Ovary (tissue), 9 donors: Measurements from ENCODE around the gene CEND1. TPM values are rescaled to one million over a fixed set of nuclear protein-coding genes. Genes with fewer than 3 reads are reported as not detected.

Experiments used
- DNase-seq, 5 donors: peaks; one replicate each; pipeline ENCODE4 v3.0.0-alpha.2; 2019 to 2020
- H3K27ac ChIP-seq, 2 donors: fragments of 200-600 bp; one replicate each; pipeline versions ENCODE4 v1.5.1 to v1.8.0; 2019 to 2022
- H3K27me3 ChIP-seq: fragments of 200-600 bp; one replicate; pipeline ENCODE4 v1.8.0; 2022
- H3K36me3 ChIP-seq: fragments of 200-600 bp; sonication (generic); one replicate; pipeline ENCODE4 v1.5.1; 2019
- H3K4me1 ChIP-seq: one replicate; pipeline ENCODE4 v1.8.1; 2013; ENCODE audit warnings: mild to moderate bottlenecking, moderate library complexity; ENCODE audit not compliant: insufficient read depth
- H3K4me3 ChIP-seq: fragments of 200-600 bp; sonication (generic); one replicate; pipeline ENCODE4 v1.5.1; 2017
- H3K9me3 ChIP-seq, 2 donors: fragments of 200-600 bp in 1 of 2; sonication (generic) in 1 of 2; one replicate each; pipeline versions ENCODE4 v1.5.1 to v1.8.1; 2013 to 2019; ENCODE audit warnings: mild to moderate bottlenecking in 1 of 2, moderate library complexity in 1 of 2
- CTCF ChIP-seq, 3 donors: fragments of 450-650 bp in 2 of 3; fragments of 200-600 bp in 1 of 3; IDR thresholded peaks; one replicate each; pipeline versions ENCODE4 v1.5.1 to v1.8.0; 2016 to 2022; ENCODE audit warnings: antibody characterized with exemption in 3 of 3, mild to moderate bottlenecking in 1 of 3
- EP300 ChIP-seq: sonication (generic); formaldehyde crosslinking; IDR thresholded peaks from one replicate; pipeline ENCODE4 v1.6.1; 2017; ENCODE audit warnings: antibody characterized with exemption
- POLR2A ChIP-seq: fragments of 450-650 bp; IDR thresholded peaks from one replicate; pipeline ENCODE4 v1.6.1; 2017; ENCODE audit warnings: antibody characterized with exemption, mild to moderate bottlenecking, moderate library complexity
- whole genome bisulfite sequencing, 3 donors: extraction: QIAGEN DNeasy Blood & Tissue Kit in 1 of 3; methylation state at CpG; one replicate each; pipeline versions ENCODE4 v1.1.5 to v1.1.7; 2013 to 2017; 5-methylcytosine and 5-hydroxymethylcytosine counted together
- intact Hi-C, 4 donors: fragments of 100-400 bp; cut with DNase I; formaldehyde crosslinking; loops; one replicate each; pipeline versions ENCODE4 v1.11.0 to v1.15.1; 2022 to 2023
- polyA plus RNA-seq, 2 donors: library from polyadenylated mRNA; stranded (reverse); fragments of 200-250 nt in 1 of 2; fragments of 350-450 nt in 1 of 2; fragmentation: Illumina TruSeq in 1 of 2; extraction: RNeasy Lipid Tissue Mini Kit (QIAGEN cat#74804) in 1 of 2; gene quantifications; one replicate each; pipeline ENCODE4 v1.2.3, GENCODE V29; 2013 to 2014
- total RNA-seq, 7 donors: library from RNA; depleted of rRNA in 2 of 7; stranded (reverse); fragments of >200 nt in 2 of 7; fragmentation: NEBNext Ultra II Directional in 3 of 7; extraction: Animal tissue kit (Norgen Biotek cat#: 25700) in 3 of 7; gene quantifications; one replicate each; pipeline versions ENCODE4 v1.1.0 to v1.2.4, GENCODE V29; 2016 to 2023
- donor health status: DM: no; HTN: no; CAD: no; lungs with moderate emphysema.
- donor health status: DM: no; HTN: no; CAD: no.
- donor health status: Bipolar disorder and iron deficiency.
- donor health status: DM: yes; HTN: yes; CAD: no.
- donor health status: DM: no; HTN: no; CAD: no.
- donor health status: DM: yes; HTN: yes; CAD: no.

The CEND1 gene
- total and polyA plus RNA-seq, 9 donors = 0.07 to 0.15 TPM; not detected in 7

DNA sequence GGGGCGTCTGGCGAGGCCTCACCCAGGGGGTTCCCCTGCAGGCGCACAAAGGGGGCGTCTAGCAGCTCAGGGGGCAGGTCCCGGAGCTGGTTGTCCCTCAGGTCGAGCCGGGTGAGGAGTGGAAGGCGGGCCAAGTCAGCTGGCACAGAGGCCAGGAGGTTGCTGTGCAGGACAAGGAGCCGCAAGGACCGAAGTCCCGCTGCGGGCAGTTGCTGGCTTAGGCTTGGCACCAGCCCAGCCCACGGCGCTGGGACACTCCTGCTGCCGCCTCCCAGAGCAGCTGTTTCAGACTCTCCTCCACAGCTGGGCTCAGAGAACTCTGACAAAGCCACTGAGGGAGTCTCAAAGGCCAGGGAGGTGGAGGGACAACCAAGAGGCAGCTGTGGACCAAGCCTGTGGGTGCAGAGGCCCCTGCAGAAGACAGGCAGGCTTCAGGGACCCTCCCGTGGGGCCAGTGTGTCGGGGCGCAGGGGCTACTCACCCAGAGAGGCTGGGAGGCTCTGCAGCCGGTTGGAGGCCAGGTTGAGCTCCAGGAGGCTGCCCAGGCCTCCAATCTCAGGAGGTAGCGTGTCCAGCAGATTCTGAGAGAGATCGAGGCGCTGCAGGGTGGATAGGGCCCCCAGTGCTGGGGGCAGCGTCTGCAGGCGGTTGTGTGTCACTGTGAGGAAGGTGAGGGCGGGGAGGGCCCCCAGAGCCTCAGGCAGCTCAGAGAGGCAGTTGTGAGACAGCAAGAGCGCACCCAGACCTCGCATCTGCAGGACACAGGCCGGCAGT, 13.0 kb upstream of the CEND1 start:
- no peak overlapping the region for H3K4me3 ChIP-seq
- peaks cover 8% of the 10 kb centered on the region for H3K4me1 ChIP-seq
- 86 to 90% (median 86%) methylated on average over 28 of the region's 28 CpGs for WGBS, 3 donors
- H3K36me3 ChIP-seq = no peaks in the 10 kb centered on the region
- intact Hi-C loops = no loop called here
- DNase-seq = no peak
- no peak overlapping the region for H3K27ac ChIP-seq
- no peaks in the 10 kb centered on the region for H3K9me3 ChIP-seq
- TF ChIP-seq EP300 (no peak), CTCF (IDR thresholded peaks at IDR 0.05) (no peak), POLR2A (no peak)
- H3K27me3 ChIP-seq = no peaks in the 10 kb centered on the region

DNA sequence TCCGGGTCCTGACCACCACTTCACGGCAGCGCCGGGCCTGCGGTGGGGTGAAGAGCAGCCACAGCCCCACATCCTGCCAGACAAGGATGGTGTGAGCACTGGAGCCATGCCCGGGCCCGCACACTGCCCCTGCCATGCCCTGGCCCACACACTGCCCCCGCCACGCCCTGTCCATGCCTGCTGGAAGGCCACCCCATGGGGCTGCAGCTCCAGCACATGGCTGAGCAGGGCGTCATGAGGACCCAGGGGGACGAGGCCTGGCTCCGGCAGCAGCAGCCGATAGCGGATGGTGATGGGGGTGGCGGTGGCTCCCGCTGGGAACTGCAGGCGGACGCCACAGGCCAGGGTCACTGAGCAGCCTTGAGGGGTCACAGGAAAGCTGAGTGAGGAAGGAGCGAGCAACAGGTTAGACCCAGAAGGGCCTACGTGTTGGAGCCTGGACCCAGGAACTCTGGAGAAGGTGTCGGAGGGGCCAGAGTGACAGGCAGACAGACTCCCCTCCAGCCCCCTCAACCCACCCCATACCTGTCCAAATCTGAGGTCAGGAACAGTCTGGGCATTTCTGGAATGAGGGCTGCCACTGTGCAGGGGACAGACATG, 12.2 kb upstream of the CEND1 start:
- H3K27me3 ChIP-seq = no peaks in the 10 kb centered on the region
- intact Hi-C loops = no loop called here
- 94 to 97% (median 95%) methylated on average over 21 of the region's 21 CpGs for WGBS, 3 donors

DNA sequence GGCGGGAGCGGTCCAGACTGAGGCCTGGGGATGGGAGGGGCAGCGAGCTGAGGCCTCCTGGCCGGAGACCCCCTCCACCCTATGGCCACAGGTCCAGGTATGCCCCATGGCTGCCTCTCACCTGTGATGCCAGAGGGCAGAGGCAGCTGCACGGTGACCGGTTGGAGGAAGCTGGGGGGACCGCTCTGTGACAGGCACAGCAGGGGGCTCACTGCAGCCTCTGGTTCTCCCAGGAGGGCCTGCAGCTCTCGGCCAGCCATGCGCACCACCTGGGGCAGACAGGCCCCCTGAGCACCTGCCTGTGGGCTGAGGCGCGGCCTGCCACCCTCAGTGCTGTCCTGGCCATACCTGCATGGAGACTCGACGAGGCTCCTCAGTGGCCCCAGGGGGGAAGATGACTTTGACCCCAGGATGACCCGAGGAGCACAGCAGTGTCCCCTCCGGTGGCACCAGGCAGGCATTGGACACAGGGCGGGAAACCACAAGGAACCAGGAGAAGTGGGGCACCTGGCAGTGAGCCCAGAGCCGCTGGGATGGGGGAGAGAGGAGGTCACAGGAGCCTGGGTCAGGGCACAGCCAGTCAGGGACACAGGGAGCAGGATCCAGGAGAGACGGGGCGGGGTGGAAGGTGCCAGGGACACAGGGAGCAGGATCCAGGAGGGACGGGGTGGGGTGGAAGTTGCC, 11.3 kb upstream of the CEND1 start:
- no peak overlapping the region for H3K27ac ChIP-seq
- no peaks in the 10 kb centered on the region for H3K27me3 ChIP-seq
- intact Hi-C loops = no loop called here
- no peak overlapping the region for H3K4me3 ChIP-seq
- no peak for DNase-seq
- H3K4me1 ChIP-seq = peaks cover 13% of the 10 kb centered on the region
- 88 to 90% (median 90%) methylated on average over 19 to 20 of the region's 20 CpGs for WGBS, 3 donors
- no peaks in the 10 kb centered on the region for H3K36me3 ChIP-seq
- H3K9me3 ChIP-seq = no peaks in the 10 kb centered on the region
- TF ChIP-seq EP300 (no peak), POLR2A (no peak), CTCF (IDR thresholded peaks at IDR 0.05) (no peak)

More for the DNA sequence above, 12.2 kb upstream of the CEND1 start:
- no peak for DNase-seq
- Histone ChIP-seq H3K36me3 (no peaks in the 10 kb centered on the region), H3K4me3 (no peak overlapping the region), H3K27ac (no peak overlapping the region), H3K4me1 (peaks cover 8% of the 10 kb centered on the region), H3K9me3 (no peaks in the 10 kb centered on the region)
- TF ChIP-seq CTCF (IDR thresholded peaks at IDR 0.05) (no peak), POLR2A (no peak), EP300 (no peak)

GRCh38 chr11:800473-800872, 10.6 kb upstream of the CEND1 start:
- Histone ChIP-seq H3K4me1 (peaks cover 14% of the 10 kb centered on the region), H3K36me3 (no peaks in the 10 kb centered on the region), H3K9me3 (no peaks in the 10 kb centered on the region), H3K27me3 (no peaks in the 10 kb centered on the region), H3K27ac (no peak overlapping the region), H3K4me3 (no peak overlapping the region)
- intact Hi-C loops = no loop called here
- TF ChIP-seq EP300 (no peak), POLR2A (no peak), CTCF (IDR thresholded peaks at IDR 0.05) (no peak)
- 90 to 91% (median 90%) methylated on average over 30 of the region's 30 CpGs for WGBS, 3 donors
- DNase-seq = no peak
